Measurements from ENCODE around the gene PRKAG1. TPM values are rescaled to one million over a fixed set of nuclear protein-coding genes. Genes with fewer than 3 reads are reported as not detected.

Gene PRKAG1
- total RNA-seq, 2 donors from 2014 or later: 49.5 to 54.8 TPM

GRCh38 chr12:49019120-49019430, 499 bp upstream of the PRKAG1 start:
- peaks cover 4% of the 10 kb centered on the region for H3K36me3 ChIP-seq
- peak overlapping the region; percentile 78 for H3K4me3 ChIP-seq
- intact Hi-C loops (cut with DNase I): no loop called here
- H3K27ac ChIP-seq: peak overlapping the region; percentile 91
- no peak for DNase-seq
- H3K4me1 ChIP-seq: peaks cover 5% of the 10 kb centered on the region
- no peaks in the 10 kb centered on the region for H3K9me3 ChIP-seq
- TF ChIP-seq, protein P1, sequence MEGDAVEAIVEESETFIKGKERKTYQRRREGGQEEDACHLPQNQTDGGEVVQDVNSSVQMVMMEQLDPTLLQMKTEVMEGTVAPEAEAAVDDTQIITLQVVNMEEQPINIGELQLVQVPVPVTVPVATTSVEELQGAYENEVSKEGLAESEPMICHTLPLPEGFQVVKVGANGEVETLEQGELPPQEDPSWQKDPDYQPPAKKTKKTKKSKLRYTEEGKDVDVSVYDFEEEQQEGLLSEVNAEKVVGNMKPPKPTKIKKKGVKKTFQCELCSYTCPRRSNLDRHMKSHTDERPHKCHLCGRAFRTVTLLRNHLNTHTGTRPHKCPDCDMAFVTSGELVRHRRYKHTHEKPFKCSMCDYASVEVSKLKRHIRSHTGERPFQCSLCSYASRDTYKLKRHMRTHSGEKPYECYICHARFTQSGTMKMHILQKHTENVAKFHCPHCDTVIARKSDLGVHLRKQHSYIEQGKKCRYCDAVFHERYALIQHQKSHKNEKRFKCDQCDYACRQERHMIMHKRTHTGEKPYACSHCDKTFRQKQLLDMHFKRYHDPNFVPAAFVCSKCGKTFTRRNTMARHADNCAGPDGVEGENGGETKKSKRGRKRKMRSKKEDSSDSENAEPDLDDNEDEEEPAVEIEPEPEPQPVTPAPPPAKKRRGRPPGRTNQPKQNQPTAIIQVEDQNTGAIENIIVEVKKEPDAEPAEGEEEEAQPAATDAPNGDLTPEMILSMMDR (IDR thresholded peaks at IDR 0.05): no peak
- H3K9ac ChIP-seq (ENCODE audit: low read depth in 2 of 2, low read length in 2 of 2): peak overlapping the region; percentile 66 to 93
- no peaks in the 10 kb centered on the region for H3K27me3 ChIP-seq

GRCh38 chr12:49017891-49018260, 700 bp downstream of the PRKAG1 start:
- H3K4me1 ChIP-seq: peaks cover 5% of the 10 kb centered on the region
- peaks cover 4% of the 10 kb centered on the region for H3K36me3 ChIP-seq
- peak overlapping the region; percentile 91 for H3K27ac ChIP-seq
- no peaks in the 10 kb centered on the region for H3K27me3 ChIP-seq
- TF ChIP-seq, protein P1 (IDR thresholded peaks at IDR 0.05): no peak
- peak overlapping the region; percentile 84 to 93 for H3K9ac ChIP-seq (ENCODE audit: low read depth in 2 of 2, low read length in 2 of 2)
- H3K9me3 ChIP-seq: no peaks in the 10 kb centered on the region
- peak overlapping the region; percentile 78 for H3K4me3 ChIP-seq
- DNase-seq: no peak
- intact Hi-C loops (cut with DNase I): no loop called here

DNA sequence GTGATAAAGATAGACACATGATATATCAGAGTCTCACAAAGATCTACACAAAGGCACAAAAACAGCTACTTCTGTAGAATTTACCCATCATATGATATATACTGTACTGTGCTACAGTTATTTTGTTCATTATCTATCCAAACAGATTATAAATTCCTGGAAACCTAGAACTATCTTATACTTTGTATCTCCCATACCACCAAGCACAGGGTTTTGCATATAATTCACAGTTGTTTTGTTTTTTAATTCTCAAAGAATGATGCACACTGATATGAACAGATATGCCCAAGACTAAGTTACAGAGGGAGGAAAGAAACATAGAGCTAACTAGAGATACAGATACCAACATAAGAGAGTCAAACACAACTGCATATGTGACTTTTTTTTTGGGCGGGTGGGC, 3.4 kb downstream of the PRKAG1 start:
- no peak overlapping the region for H3K27ac ChIP-seq
- intact Hi-C loops (cut with DNase I): no loop called here
- TF ChIP-seq, protein P1 (IDR thresholded peaks at IDR 0.05): no peak
- no peak for DNase-seq
- H3K4me3 ChIP-seq: no peak overlapping the region
- H3K27me3 ChIP-seq: no peaks in the 10 kb centered on the region
- H3K9me3 ChIP-seq: no peaks in the 10 kb centered on the region
- H3K4me1 ChIP-seq: peaks cover 5% of the 10 kb centered on the region
- no peaks in the 10 kb centered on the region for H3K36me3 ChIP-seq
- H3K9ac ChIP-seq (ENCODE audit: low read depth in 2 of 2, low read length in 2 of 2): no peak overlapping the region

DNA sequence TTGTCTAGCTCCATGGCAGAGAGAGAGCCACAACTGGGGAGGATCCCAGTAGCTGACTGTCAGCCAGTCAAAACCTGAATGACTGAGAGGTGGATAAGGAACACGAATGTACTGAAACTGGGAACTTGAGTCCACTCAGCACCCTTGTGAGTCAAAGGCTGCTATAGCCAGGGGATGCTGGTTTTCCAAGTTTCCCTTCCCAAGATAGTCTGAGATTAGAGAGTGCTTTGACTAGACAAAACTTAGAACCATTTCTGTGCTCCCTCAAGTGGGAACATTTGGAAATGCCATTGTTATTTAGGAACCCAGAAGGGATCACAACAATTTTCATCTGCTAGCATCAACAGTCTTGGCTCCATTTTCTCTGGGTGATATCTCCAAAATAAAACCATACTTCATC, 4.0 kb downstream of the PRKAG1 start:
- H3K9ac ChIP-seq (ENCODE audit: low read depth in 2 of 2, low read length in 2 of 2): no peak overlapping the region

GRCh38 chr12:49013428-49013827, 5.1 kb downstream of the PRKAG1 start:
- no peak for DNase-seq
- Histone ChIP-seq H3K9me3 (no peaks in the 10 kb centered on the region), H3K27me3 (no peaks in the 10 kb centered on the region), H3K4me1 (peaks cover 5% of the 10 kb centered on the region), H3K9ac (ENCODE audit: low read depth in 2 of 2, low read length in 2 of 2) (no peak overlapping the region), H3K36me3 (no peaks in the 10 kb centered on the region), H3K27ac (no peak overlapping the region), H3K4me3 (no peak overlapping the region)
- intact Hi-C loops (cut with DNase I): no loop called here
- TF ChIP-seq, protein P1 (IDR thresholded peaks at IDR 0.05): no peak

More for the DNA sequence above, 4.0 kb downstream of the PRKAG1 start:
- intact Hi-C loops (cut with DNase I): no loop called here
- peaks cover 5% of the 10 kb centered on the region for H3K4me1 ChIP-seq
- no peaks in the 10 kb centered on the region for H3K9me3 ChIP-seq
- no peak overlapping the region for H3K27ac ChIP-seq
- H3K36me3 ChIP-seq: no peaks in the 10 kb centered on the region
- TF ChIP-seq, protein P1 (IDR thresholded peaks at IDR 0.05): no peak
- no peak for DNase-seq
- H3K4me3 ChIP-seq: no peak overlapping the region
- no peaks in the 10 kb centered on the region for H3K27me3 ChIP-seq

DNA sequence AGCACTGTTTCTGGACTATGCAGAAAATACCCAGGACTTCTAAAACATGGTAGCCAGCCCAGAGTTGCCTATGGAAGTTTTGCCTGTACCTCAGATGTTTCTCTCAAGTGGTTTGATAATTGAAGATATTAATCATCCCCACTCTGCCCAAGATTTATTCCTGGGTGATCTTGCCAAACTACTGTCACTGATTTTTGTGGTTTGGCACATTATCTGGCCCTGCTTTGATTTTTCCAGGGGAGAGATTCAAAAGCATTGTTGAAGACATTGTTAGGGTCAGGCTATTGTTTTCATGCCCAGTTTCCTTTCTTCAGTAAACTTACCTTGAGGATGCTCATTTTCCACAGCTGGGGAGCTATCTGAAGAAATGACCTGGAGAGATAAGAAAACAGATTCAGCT, 5.8 kb downstream of the PRKAG1 start:
- Histone ChIP-seq H3K27me3 (no peaks in the 10 kb centered on the region), H3K4me1 (peaks cover 4% of the 10 kb centered on the region), H3K4me3 (no peak overlapping the region), H3K36me3 (no peaks in the 10 kb centered on the region), H3K9ac (ENCODE audit: low read depth in 2 of 2, low read length in 2 of 2) (peak overlapping the region in 1 of 2 donors; percentile 12), H3K9me3 (no peaks in the 10 kb centered on the region), H3K27ac (no peak overlapping the region)
- no peak for DNase-seq
- intact Hi-C loops (cut with DNase I): no loop called here
- TF ChIP-seq, protein P1 (IDR thresholded peaks at IDR 0.05): no peak
